ENCODE results near the gene STUB1. TPM values are rescaled to one million over a fixed set of nuclear protein-coding genes. Genes with fewer than 3 reads are reported as not detected.

Gene STUB1
- total and polyA plus RNA-seq, 3 donors from 2014 or later, result 93.3 to 160 (median 126) TPM

- H3K4me3 ChIP-seq, result peak overlapping the region; percentile 69 to 85
- 40 to 80% methylated on average over 2 to 44 of the region's 44 CpGs for WGBS, 2 donors
- peak overlapping the region in 1 of 2 donors; percentile 96 for H3K27ac ChIP-seq
- H3K9me3 ChIP-seq, result no peaks in the 10 kb centered on the region
- H3K36me3 ChIP-seq (ENCODE audit: low read depth, missing control alignments), result no peaks in the 10 kb centered on the region
- intact Hi-C loops (cut with DNase I; ENCODE audit: low total_unique reads), result no loop called here
- H3K27me3 ChIP-seq, result no peaks in the 10 kb centered on the region
- peak; percentile 64 for DNase-seq
- H3K4me1 ChIP-seq, result peaks cover 40% of the 10 kb centered on the region
- no peak for TF ChIP-seq CTCF (IDR thresholded peaks at IDR 0.05)
- no peak for TF ChIP-seq POLR2A (IDR thresholded peaks at IDR 0.05)
These were observed 946 bp downstream of the STUB1 start for GRCh38 chr16:680967-681745.

GRCh38 chr16:681746-682427 is 1.7 kb downstream of the STUB1 start:
- no peaks in the 10 kb centered on the region for H3K9me3 ChIP-seq
- H3K4me3 ChIP-seq, result no peak overlapping the region
- no peak overlapping the region for H3K27ac ChIP-seq
- H3K4me1 ChIP-seq, result peaks cover 40% of the 10 kb centered on the region
- no peak for TF ChIP-seq POLR2A (IDR thresholded peaks at IDR 0.05)
- TF ChIP-seq CTCF (IDR thresholded peaks at IDR 0.05), result no peak
- H3K36me3 ChIP-seq (ENCODE audit: low read depth, missing control alignments), result no peaks in the 10 kb centered on the region
- 55 to 79% methylated on average over 13 to 28 of the region's 28 CpGs for WGBS, 2 donors
- no peaks in the 10 kb centered on the region for H3K27me3 ChIP-seq
- no peak for DNase-seq
- intact Hi-C loops (cut with DNase I; ENCODE audit: low total_unique reads), result loop anchor here (2.0 kb wide), 1 partner anchor 59 kb away; the partner anchor contains the start of gene CIAO3

GRCh38 chr16:682493-683395 is 2.5 kb downstream of the STUB1 start:
- WGBS, 2 donors, result 81 to 86% methylated on average over 18 to 33 of the region's 36 CpGs

More at GRCh38 chr16:682493-683395, 2.5 kb downstream of the STUB1 start:
- intact Hi-C loops (cut with DNase I; ENCODE audit: low total_unique reads), result loop anchor here (2.0 kb wide), 1 partner anchor 58 kb away; the partner anchor contains the start of gene CIAO3
- DNase-seq, result no peak
- Histone ChIP-seq H3K4me3 (no peak overlapping the region), H3K27me3 (no peaks in the 10 kb centered on the region), H3K4me1 (peaks cover 40% of the 10 kb centered on the region), H3K9me3 (no peaks in the 10 kb centered on the region), H3K27ac (no peak overlapping the region), H3K36me3 (ENCODE audit: low read depth, missing control alignments) (no peaks in the 10 kb centered on the region)
- TF ChIP-seq POLR2A (IDR thresholded peaks at IDR 0.05), result no peak
- no peak for TF ChIP-seq CTCF (IDR thresholded peaks at IDR 0.05)
